HL-60 (cell line): Measurements from ENCODE around the gene HS6ST3.
"Not testable (repeated sequence)": the region's sequence is repeated elsewhere in the genome, so short reads cannot be mapped to it uniquely, and the experiment has no call there.

ENCODE experiments used
- DNase-seq, 2 experiments: peaks; one replicate each; pipeline ENCODE4 v3.0.0-alpha.2; 2010 to 2020; ENCODE audit warnings: low read depth in 1 of 2, low spot score in 1 of 2
- H3K27ac ChIP-seq: fragments of 250-450 bp; sonication (Bioruptor Pico); replicated peaks from 2 replicates; pipeline ENCODE4 v1.5.1; 2020; ENCODE audit warnings: mild to moderate bottlenecking, moderate library complexity
- H3K27me3 ChIP-seq: fragments of 250-450 bp; sonication (Bioruptor Pico); 2 replicates; pipeline ENCODE4 v1.5.1; 2021; ENCODE audit warnings: mild to moderate bottlenecking, moderate library complexity; ENCODE audit not compliant: insufficient read depth, poor library complexity, severe bottlenecking
- H3K4me3 ChIP-seq: replicated peaks from 2 replicates; pipeline ENCODE4 v1.5.1; 2011; ENCODE audit warnings: mild to moderate bottlenecking, control low read depth, low read length; ENCODE audit not compliant: insufficient read depth
- CTCF ChIP-seq: IDR thresholded peaks from one replicate; pipeline ENCODE4 v1.5.1; 2011; ENCODE audit warnings: low read length, control low read depth, inconsistent platforms; ENCODE audit not compliant: insufficient read depth
- GABPA ChIP-seq: IDR thresholded peaks from 2 replicates; pipeline ENCODE4 v1.6.1; 2012; ENCODE audit warnings: low read depth
- POLR2AphosphoS5 ChIP-seq: IDR thresholded peaks from 2 replicates; pipeline ENCODE4 v1.6.1; 2012; ENCODE audit warnings: low read depth
- REST ChIP-seq: IDR thresholded peaks from 2 replicates; pipeline ENCODE4 v1.6.1; 2012; ENCODE audit warnings: low read depth; ENCODE audit not compliant: insufficient replicate concordance
- SPI1 ChIP-seq: IDR thresholded peaks from 2 replicates; pipeline ENCODE4 v1.6.1; 2012; ENCODE audit warnings: low read depth, mild to moderate bottlenecking, borderline replicate concordance

Gene HS6ST3

GRCh38 chr13:96104516-96104915, 14.6 kb downstream of the HS6ST3 start:
- DNase-seq: no peak
- H3K4me3 ChIP-seq: no peak overlapping the region
- no peaks in the 10 kb centered on the region for H3K27me3 ChIP-seq
- TF ChIP-seq REST (no peak), CTCF (no peak), GABPA (no peak), POLR2AphosphoS5 (no peak)
- H3K27ac ChIP-seq: no peak overlapping the region

- H3K27ac ChIP-seq, H3K27me3 ChIP-seq, H3K4me3 ChIP-seq, DNase-seq: not testable (repeated sequence)
These were observed 18.2 kb downstream of the HS6ST3 start for GRCh38 chr13:96108072-96108471.

- no peak overlapping the region for H3K27ac ChIP-seq
- H3K4me3 ChIP-seq: no peak overlapping the region
- no peak for DNase-seq
- no peak for TF ChIP-seq CTCF
- TF ChIP-seq REST: no peak
- no peak for TF ChIP-seq POLR2AphosphoS5
- H3K27me3 ChIP-seq: no peaks in the 10 kb centered on the region
These were observed 19.2 kb downstream of the HS6ST3 start for GRCh38 chr13:96109125-96109524.

- no peak for DNase-seq
These were observed 23.0 kb downstream of the HS6ST3 start for GRCh38 chr13:96112936-96113335.

More at GRCh38 chr13:96112936-96113335, 23.0 kb downstream of the HS6ST3 start:
- no peak overlapping the region for H3K4me3 ChIP-seq
- H3K27ac ChIP-seq: no peak overlapping the region
- no peaks in the 10 kb centered on the region for H3K27me3 ChIP-seq
- TF ChIP-seq CTCF: no peak
- no peak for TF ChIP-seq SPI1
- TF ChIP-seq REST: no peak
- TF ChIP-seq POLR2AphosphoS5: no peak
- TF ChIP-seq GABPA: no peak
